H54 (cell line): ENCODE results near the gene MOG.

Experiments
- DNase-seq: peaks from one replicate; pipeline ENCODE4 v3.0.0; 2011; ENCODE audit warnings: low spot score, mixed read lengths; ENCODE audit not compliant: insufficient read length
- FAIRE-seq: peaks from 3 replicates; lab custom pipeline; 2011; peaks lifted over from hg19 to GRCh38; lab: Jason Lieb, UNC
- POLR2A ChIP-seq: IDR thresholded peaks from 2 replicates; pipeline ENCODE4 v1.6.1; 2011; ENCODE audit warnings: low read depth, mild to moderate bottlenecking, low read length

Gene MOG

DNA sequence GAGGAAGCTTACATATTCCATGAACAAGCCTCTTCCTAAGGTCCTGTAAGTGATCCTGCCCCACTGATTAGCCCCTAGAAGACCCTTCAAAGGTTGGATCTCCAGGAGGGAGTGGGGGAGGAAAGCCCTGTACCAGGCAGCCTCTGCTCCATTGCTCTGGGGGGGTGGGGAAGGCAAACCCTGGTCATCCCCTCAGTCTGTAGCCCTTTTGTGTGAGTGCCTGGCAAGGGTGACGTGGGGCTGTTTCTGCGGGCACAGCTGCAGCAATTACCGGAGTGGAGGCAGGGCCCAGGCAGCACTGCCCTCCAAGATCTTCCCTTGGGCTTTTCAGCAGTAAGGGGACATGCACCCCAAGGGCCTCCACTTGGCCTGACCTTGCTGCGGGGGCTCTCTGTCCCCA, at the start of gene MOG:
TSS of gene MOG (plus strand) at position 295 of the 400 bp plus-strand sequence. CDS start 118 bp downstream, outside the sequence.
- no peak for TF ChIP-seq POLR2A
- FAIRE-seq (no peak), DNase-seq (no peak)

DNA sequence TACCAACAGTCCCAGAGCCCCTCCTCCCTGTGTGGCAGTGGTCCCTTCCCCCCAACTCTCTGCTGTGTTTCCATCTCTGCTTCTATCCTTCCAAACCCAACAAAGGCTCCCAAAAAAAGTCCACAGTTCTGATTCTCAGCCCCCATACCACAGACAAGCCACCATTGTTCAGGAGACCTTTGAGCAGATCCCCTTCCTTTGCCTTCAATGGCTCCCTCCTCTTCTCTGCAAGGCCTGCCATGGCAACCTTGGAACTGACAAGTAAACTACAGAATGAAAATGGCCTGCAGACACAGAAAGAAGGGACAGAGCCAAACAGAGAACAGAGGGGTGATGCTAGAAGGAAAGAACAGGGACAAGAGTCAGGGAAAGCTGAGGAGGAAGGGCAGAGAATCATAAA, 48.8 kb upstream of the MOG start:
- TF ChIP-seq POLR2A: no peak
- FAIRE-seq (no peak), DNase-seq (no peak)

DNA sequence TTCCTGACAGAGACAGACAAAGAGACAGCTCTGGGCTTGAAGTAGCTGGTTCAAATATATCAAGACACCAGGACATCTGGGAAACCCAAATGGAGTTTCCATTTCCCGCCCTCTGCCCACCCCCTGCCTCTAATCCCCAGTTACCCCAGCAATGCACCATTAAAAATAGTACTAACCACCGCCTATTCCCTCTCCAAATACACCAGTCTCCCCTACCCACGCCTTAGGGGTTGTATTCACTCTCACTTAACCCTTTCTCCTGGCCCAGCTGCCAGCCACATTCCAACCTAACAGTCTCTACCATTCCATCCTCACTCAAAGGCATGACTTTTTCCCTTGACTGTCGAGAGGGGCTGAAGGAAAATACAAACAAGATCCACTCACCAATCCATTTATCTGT, 46.4 kb upstream of the MOG start:
- TF ChIP-seq POLR2A: no peak
- DNase-seq (no peak), FAIRE-seq (no peak)

DNA sequence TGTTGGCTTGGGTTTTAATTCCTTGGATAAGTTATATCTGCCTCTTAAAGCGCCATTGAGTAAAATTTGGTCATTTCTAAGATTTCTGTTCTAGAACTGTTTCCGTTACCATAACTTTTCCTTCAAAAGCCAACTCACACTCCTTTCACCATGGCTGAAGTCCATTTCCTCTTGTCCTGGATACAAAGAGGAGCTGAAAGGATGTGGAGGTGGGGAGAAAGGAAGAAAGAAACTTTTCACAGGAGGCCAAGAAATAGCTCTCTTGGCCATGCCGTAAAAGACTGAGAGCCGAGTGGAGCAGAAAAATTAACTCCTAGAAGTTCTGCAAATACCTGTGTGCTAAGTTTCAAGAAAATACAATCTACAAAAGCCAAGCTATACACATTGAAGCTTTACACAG, 45.5 kb upstream of the MOG start:
- TF ChIP-seq POLR2A: no peak
- FAIRE-seq (no peak), DNase-seq (no peak)

DNA sequence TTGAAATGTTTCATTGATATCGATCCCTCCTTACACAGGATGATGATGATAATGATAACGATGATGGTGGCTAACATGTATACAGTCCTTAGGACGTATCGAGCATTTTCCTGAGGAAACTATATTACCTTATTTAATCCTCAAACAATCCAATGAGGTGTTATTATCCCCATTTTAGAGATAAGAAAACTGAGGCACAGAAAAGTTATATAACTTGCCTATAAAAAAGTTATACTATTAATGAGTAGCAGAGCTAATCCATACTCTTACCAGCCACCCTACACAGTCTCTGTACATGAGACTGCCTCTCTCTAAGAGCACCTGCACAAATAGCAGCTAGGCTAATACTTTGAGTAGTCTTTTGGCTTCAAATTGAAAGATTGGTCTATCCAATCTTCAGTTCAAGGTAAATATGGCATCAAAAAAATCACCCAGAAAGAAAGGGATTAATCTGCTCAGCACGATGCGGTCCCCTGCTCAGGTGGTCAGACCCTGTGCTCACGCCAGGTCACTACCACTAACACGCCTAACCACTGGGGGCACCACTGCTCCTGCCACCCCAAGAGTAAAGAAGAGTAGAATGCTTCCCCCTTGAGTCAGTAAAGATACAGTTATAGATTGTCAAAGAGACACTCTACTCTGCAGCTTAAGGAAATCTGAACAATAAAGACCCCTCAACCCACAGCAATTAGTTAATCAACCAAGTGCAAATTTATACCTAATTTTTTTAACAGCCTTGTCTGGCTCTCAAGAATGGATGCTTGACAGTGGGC, 38.9 kb upstream of the MOG start:
- no peak for TF ChIP-seq POLR2A
- FAIRE-seq (no peak), DNase-seq (no peak)

DNA sequence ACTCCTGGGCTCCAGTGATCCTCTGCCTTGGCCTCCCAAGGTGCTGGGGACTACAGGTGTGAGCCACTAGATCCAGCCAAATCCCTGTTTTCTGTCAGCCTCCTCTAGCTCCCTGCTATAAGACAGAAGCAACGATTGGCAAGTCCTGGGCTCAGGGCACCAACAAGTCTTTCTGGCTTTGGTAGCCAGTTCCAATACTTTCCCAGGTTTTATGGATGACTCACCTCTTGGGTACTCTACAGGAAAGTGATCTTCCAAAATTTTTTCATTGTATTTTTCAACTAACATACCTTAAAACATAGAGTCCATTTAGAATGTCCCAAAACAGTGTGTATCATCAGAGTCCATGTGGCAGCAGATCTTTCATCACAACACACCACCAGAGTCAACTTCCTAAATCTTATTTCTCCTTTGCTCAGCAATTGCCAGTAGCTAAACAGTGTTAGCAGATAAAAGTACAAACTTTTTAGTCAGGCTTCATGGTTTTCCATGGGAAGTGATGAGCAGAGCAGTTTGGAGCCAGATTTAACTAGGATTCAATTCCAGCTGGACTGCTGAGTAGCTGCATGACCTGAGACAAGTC, 37.2 kb upstream of the MOG start:
- FAIRE-seq: no peak
- DNase-seq: no peak
- no peak for TF ChIP-seq POLR2A

DNA sequence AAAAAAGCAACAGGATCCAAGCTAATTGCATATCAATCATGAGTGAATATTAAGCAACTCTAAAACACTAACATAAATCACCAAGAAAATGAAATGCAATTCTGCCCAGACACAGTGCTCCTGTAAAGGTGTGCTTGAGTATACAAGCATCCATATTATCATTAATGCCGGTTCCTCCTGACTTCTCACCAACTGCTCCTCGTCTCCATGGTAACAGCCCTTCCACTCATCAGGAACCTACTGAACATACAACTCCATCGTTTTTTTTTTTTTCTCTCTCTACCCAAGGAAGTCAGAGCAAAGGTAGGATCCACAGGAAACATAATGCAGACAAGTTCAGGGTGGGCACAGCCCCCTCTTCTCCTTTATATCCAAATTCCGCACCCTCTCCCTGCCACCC, 36.3 kb upstream of the MOG start:
- DNase-seq (no peak), FAIRE-seq (no peak)
- no peak for TF ChIP-seq POLR2A

DNA sequence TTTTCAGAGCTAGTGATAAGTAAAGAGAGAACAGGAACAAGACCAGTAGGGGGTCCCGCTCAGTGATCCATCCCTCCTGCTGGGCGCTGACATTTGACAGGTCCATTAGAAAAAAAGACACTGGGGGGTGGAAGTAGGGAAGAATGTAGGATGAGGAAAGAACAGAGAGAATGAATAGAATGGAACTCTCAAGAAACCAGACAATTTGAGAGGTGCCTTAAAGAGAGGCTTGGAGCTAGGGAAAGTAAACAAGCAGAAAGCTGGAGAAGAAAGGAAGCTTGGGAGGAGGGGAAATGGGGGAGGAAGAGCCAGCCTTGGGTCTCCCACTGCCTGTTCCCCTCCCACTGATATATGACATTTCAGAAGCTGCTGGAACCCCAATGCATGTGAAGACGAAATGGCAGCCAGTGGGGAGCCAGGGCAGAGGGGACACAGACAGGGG, 32.4 kb upstream of the MOG start:
- FAIRE-seq (no peak), DNase-seq (no peak)
- TF ChIP-seq POLR2A: no peak

DNA sequence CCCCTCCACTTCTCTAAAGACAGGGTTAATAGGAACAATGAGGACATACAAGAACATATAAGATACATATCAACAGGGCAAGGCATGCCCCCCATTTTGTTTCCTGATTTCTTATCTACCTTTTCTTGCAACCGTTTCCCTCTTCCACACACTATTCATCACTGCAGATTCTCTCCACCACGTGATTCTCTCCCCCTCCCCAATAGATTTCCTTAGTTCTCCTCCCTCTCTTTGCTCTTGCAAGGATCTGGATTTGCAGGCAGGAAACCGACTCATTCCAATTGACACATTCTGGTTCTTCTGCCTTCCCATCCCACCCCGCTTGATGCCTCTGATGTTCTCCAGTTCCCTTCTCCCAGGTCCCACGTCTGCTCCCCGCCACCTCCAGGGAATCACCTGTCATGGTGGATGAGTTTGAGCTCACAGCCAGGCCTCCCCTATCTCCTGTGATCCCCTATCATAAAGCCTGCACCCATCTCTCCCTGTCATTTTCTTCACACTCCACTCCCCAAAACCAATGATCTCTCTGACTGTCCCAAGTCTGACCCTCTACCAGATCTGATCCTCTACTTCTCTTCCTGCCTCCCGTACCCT, 31.5 kb upstream of the MOG start:
- no peak for FAIRE-seq
- no peak for TF ChIP-seq POLR2A
- DNase-seq: no peak

DNA sequence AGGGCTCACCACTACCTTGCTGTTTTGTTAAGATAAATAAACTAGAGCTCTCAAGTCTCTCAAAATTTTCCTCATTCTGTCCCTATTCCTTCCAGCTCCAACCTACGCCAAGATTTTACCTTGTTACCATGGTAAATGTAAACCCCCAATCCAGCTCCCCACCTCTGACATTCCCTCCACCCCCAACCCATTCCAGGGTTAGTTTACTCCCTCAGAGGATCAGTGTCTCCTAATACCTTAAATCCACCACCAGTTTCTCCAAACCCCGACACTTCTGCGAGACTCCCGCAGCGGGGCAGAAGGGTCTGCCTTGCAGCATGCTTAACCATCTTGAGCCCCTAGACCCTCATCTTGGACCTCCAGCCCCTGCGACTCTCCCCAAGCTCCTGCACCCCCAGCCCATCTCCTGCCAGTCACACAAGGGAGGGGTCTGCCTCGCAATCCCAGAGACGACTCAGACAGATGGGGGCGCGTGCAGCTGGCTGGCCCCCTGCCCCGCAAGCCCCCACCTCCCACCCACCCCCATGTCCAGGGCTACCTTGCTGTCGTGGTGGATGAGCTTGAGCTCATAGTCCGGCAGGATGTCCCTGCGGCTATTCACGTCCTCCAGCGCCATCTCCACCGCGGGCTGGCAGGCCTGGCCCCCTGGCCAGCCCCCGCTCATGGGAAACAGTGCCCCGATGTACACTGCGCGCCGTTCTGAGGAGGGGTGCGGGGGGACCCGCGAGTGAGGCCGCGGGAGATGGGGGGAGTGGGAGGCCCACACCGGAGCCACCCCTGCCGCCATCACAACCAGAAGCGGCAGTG, 29.7 kb upstream of the MOG start:
- FAIRE-seq: no peak

DNA sequence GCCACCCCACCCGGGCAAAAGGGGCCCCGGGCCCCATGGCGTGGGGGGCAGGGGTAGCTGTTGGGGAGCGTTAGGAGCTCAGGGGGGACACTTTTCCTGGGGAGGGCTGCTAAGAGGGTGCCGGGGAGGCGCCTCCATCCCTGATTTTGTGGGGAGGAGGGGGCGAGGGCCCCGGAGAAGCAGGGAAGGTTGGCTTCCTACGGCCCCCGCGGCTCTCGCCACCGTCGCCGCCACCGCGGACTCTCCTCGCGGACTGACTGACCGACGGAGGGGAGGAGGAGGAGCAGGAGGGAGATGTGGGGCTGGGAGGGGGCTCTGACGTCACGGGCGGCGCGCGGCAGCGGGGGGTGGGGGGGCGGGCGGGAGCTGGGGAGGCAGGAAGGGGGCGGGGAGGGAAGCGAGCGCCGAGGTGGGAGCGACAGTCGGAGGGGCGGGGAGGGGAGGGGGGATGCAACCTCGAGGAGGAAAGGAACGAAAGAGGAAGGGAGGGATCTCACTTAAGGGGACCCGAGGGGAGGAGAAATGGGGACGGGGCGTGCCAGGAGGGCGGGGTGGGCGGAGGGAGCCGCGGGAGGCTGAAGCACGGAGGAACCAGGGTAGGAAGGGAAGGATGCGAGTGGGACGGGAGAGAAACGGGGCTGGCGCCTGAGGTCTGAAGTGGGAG, 29.0 kb upstream of the MOG start:
- no peak for FAIRE-seq
- TF ChIP-seq POLR2A: peak; percentile 93

More for the DNA sequence above, 29.7 kb upstream of the MOG start:
- no peak for TF ChIP-seq POLR2A
- no peak for DNase-seq

DNA sequence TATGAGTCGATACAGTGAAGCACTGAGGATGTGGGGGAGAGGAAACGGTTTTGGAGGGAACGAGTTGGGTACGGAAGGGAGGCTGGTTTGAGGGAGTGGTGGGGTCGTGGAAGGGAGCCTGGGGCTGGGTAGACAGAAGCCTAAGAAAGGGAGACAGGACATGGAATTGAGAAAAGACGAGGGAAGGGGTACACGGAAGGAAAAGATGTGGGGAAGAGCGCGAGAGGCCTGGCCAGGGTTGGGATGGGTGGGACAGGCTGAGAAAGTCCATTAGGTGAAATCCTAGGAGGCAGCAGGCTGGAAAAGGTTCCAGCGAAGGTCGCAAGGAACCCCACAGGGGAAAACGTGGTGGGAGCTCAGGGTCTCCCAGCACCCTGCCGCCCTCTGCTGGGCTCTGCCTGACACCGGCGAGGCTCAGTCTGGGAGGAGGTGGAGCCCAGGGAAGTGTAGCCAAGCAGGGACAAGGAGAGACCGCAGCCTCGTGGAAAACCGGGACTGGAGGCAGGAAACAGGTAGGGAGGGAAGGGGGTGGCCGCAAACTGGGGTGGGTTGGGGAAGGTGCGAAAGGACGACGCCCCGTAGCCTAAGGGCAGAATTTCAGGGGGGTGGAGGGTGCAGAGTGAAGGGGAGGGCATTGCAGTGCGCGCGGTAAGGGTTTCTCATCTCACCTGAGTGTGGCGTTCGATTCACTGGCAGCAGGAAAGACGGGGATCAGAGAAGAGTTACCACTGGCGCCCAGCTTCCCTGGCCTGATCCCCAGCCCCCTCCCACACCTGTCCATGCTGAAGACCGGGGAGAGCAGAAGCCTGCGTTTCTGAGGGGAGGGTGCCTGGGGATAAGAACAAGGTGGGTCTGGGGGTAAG, 28.2 kb upstream of the MOG start:
- no peak for TF ChIP-seq POLR2A
- DNase-seq (peak; percentile 79), FAIRE-seq (no peak)

More for the DNA sequence above, 29.0 kb upstream of the MOG start:
- DNase-seq: peak; percentile 81
